Fibroblast of mammary gland (primary cell): Measurements from ENCODE around the gene ZHX3.

ENCODE experiments used
- DNase-seq: peaks from one replicate; pipeline ENCODE4 v3.0.0-alpha.2; 2010; ENCODE audit warnings: low read depth
- H3K4me3 ChIP-seq: 2 replicates; pipeline ENCODE4 v1.5.1; 2011; ENCODE audit warnings: low read depth, mild to moderate bottlenecking, low read length, moderate library complexity; ENCODE audit not compliant: control insufficient read depth
- TF ChIP-seq, protein P1 (sequence below): conservative IDR thresholded peaks from 2 replicates; pipeline ENCODE4 v1.5.1; 2011; ENCODE audit warnings: low read depth, low read length, inconsistent platforms; ENCODE audit not compliant: control insufficient read depth, insufficient read depth

Gene ZHX3

GRCh38 chr20:41138475-41139226 lies 178.9 kb downstream of the ZHX3 start:
- peak overlapping the region; percentile 71 for H3K4me3 ChIP-seq
- DNase-seq: no peak
- TF ChIP-seq, protein P1, sequence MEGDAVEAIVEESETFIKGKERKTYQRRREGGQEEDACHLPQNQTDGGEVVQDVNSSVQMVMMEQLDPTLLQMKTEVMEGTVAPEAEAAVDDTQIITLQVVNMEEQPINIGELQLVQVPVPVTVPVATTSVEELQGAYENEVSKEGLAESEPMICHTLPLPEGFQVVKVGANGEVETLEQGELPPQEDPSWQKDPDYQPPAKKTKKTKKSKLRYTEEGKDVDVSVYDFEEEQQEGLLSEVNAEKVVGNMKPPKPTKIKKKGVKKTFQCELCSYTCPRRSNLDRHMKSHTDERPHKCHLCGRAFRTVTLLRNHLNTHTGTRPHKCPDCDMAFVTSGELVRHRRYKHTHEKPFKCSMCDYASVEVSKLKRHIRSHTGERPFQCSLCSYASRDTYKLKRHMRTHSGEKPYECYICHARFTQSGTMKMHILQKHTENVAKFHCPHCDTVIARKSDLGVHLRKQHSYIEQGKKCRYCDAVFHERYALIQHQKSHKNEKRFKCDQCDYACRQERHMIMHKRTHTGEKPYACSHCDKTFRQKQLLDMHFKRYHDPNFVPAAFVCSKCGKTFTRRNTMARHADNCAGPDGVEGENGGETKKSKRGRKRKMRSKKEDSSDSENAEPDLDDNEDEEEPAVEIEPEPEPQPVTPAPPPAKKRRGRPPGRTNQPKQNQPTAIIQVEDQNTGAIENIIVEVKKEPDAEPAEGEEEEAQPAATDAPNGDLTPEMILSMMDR: no peak

GRCh38 chr20:41137614-41138474 lies 179.7 kb downstream of the ZHX3 start:
- peak overlapping the region; percentile 71 for H3K4me3 ChIP-seq
- TF ChIP-seq, protein P1: no peak
- peak; percentile 48 for DNase-seq

GRCh38 chr20:41136680-41137613 lies 180.6 kb downstream of the ZHX3 start, which contains the start of gene PLCG1:
PLCG1 (plus strand) TSS chr20:41137543; CDS start chr20:41137642, 99 bp downstream.
- TF ChIP-seq, protein P1: no peak
- peak; percentile 60 for DNase-seq
- H3K4me3 ChIP-seq: peak within 1 kb of the TSS; percentile 71

- TF ChIP-seq, protein P1: no peak
- no peak for DNase-seq
- H3K4me3 ChIP-seq: peak overlapping the region; percentile 53
Observed at GRCh38 chr20:41135888-41136679, 181.4 kb downstream of the ZHX3 start.

- no peak overlapping the region for H3K4me3 ChIP-seq
- DNase-seq: peak; percentile 30
- TF ChIP-seq, protein P1: peak; percentile 70
Observed at GRCh38 chr20:41135187-41135887, 182.2 kb downstream of the ZHX3 start.
